KOPT-K1 (cell line): ENCODE measurements around the gene RGS2.

Source experiments
- H3K27ac ChIP-seq: fragments of 200-600 bp; sonication (generic); 2 replicates; pipeline ENCODE4 v1.5.1; 2016; ENCODE audit warnings: antibody characterized with exemption, mild to moderate bottlenecking, low read depth, low read length; ENCODE audit not compliant: poor library complexity, severe bottlenecking
- H3K36me3 ChIP-seq: fragments of 200-600 bp; sonication (generic); 2 replicates; pipeline ENCODE4 v1.5.1; 2017; ENCODE audit warnings: antibody characterized with exemption, mild to moderate bottlenecking, low read length, moderate library complexity; ENCODE audit not compliant: insufficient read depth
- H3K9me3 ChIP-seq: fragments of 200-600 bp; sonication (generic); 2 replicates; pipeline ENCODE4 v1.5.1; 2017; ENCODE audit warnings: antibody characterized with exemption, low read length, mild to moderate bottlenecking; ENCODE audit not compliant: insufficient read depth, poor library complexity, severe bottlenecking

RGS2 gene

DNA sequence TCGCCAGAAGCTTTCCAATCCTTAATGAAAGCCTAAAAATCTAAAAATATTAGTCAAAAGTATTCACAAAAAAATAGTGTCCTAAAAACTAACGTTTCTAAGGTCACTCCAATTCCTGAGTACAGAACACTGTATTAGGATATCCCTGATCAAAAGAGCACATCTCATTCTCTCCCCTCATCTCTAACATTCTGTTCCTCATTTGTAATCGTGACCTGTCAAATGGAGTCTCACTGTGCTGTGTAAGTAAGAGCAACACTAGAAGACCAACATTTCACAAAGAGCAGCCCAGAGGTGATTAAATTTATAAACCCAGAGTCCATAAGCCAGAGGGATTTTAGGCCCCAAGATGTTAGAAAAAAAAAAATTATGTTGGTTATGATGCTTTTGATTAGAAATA is 26.3 kb downstream of the RGS2 start:
- Histone ChIP-seq H3K9me3 (no peaks in the 10 kb centered on the region), H3K36me3 (no peaks in the 10 kb centered on the region), H3K27ac (no peak overlapping the region)

DNA sequence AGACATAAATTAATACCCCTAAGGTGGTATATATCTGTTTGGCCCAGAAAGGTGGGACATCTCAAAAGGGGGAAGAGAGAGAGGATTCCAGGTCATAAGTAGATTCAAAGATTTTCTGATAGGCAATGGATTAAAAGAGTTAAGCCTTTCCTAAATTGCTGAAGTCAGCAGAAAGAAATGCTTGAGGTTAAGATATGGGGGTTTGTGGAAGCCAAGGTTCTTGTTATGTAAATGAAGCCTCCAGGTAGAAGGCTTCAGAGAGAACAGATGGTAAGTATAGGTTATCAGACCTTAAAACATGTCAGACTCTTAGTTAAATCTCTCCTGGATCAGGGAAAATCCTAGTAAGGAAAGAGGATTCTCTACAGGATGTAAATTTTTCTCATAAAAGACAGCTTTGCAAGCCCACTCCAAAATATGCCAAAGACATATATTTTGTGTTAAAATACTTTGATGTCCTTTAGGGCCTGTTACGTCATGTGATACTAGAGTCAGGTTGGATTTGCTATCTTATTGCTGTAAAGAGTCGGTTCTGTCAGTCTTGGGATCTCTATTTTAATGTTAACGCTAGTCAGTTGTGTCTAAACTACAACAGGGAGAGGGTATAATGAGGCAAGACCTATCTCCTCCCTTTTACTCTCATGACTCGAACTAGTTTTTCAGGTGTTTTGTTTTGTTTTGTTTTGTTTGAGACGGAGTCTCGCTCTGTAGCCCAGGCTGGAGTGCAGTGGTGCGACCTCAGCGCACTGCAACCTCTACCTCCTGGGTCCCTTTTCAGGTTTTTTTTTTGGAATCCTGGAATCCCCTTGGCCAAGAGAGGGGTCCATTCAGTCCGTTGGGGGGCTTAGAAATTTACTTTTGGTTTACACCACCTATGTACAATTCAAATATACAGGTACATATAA is 30.6 kb downstream of the RGS2 start:
- Histone ChIP-seq H3K36me3 (no peaks in the 10 kb centered on the region), H3K27ac (no peak overlapping the region), H3K9me3 (no peaks in the 10 kb centered on the region)

DNA sequence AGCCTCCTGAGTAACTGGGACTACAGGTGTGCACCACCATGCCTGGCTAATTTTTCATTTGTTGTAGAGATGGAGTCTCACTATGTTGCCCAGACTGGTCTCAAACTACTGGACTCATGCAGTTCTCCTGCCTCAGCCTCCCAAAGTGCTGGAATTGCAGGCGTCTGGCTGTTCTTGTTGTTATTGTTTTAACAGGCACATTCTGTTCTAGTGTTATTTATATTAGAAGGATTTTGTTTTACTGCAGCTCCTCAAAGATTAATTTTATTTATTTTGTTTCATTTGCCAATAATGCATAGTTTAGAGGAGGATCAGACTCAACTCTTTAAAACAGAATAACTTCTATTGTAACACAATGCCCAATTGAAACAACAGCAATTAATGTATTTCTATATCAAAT is 35.5 kb downstream of the RGS2 start:
- H3K27ac ChIP-seq: no peak overlapping the region
- no peaks in the 10 kb centered on the region for H3K36me3 ChIP-seq
- no peaks in the 10 kb centered on the region for H3K9me3 ChIP-seq

DNA sequence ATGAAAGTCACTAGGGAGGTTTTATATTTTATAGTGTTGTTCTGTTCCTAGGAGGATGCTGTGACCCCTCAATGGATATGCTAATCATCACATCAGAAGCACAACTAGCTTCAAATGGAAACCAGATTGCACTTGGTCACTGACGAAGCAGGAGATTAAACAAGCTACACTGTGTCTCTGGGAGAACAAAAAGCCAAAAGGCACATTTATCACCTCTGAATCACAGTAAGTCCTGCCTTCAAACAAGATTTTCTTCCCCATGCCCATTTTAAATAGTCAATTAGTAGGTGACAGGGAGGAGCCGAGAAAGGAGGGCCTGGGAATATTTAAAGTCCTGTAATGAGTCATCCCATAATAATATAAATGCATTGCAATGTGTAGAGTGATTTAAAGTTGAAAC is 38.1 kb downstream of the RGS2 start:
- no peak overlapping the region for H3K27ac ChIP-seq
- H3K9me3 ChIP-seq: no peaks in the 10 kb centered on the region
- no peaks in the 10 kb centered on the region for H3K36me3 ChIP-seq

DNA sequence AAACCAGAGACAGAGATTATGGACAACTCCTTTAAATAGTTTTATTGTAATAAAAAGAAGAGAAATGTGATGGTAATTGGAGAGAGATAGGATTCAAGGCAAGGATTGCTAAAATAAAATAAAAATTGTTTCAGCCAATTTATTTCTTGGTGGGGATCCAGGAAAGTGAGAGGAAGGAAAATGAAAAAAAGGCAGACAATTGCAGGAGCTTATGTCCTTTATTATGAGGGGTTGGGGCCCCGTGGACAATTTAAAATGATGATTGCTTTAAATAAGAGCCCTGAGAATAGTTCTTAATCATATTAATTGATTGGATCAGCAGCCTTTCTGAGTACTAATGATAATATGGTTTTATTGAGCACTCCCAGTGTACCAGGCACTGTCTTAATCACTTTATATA is 40.2 kb downstream of the RGS2 start:
- Histone ChIP-seq H3K9me3 (no peaks in the 10 kb centered on the region), H3K27ac (no peak overlapping the region), H3K36me3 (no peaks in the 10 kb centered on the region)

DNA sequence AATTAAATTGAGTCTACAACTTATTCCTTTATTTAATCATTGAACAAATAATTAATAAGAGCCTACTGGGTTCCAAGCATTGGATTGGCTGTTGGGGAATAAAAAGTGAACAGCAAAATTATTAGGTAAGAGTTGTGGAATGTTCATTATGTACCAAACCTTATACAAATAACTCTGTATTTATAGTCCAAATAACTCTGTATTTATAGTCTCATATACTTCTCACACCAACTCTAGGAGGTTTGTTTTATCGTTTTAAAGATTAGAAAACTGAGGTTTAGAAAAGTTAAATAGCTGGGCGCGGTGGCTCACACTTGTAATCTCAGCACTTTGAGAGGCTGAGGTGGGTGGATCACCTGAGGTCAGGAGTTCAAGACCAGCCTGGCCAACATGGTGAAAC is 40.6 kb downstream of the RGS2 start:
- H3K9me3 ChIP-seq: no peaks in the 10 kb centered on the region
- no peak overlapping the region for H3K27ac ChIP-seq
- H3K36me3 ChIP-seq: no peaks in the 10 kb centered on the region

DNA sequence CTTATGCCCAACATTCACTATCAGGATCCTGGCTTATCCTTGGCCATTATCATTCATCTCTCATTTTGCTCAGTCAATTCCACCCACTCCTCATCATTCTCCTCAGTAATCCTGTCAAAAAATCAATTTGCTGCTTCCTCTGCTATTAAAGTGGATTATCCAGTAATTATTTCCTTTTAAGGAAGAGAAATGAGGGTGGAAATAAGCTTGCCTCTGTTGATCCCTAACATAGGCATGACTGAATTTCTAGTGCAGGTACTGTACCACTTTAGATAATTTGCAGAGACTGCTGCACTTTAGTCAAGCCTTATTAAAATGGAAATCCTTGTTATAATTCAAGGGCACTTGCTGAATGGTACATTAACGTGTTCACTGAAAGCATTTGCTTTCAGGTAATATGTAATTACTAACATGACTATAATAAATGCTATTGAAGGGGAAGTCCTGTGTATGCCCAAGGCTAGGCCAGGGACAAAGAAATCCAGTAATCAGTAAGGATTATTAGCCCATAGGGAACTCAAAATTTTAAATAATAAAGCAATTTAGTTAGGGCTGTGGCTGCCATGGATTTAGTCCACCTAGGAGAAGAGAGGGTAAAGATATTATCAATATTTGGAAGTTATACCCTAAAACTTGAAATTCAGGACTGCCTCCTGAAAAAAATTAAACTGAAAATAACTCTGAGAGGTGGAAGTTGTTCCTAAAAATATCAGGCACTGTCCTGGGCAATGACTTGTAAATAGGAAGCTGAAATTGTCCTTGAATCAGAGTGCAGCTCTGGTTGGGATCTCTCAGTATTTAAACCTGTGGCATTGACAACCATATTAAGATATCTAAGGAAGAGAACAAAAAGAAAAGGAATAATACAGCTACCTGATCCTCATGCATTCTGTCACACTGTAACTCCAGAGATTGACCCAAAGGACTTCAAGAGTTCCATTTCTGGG is 43.4 kb downstream of the RGS2 start:
- H3K36me3 ChIP-seq: no peaks in the 10 kb centered on the region
- no peaks in the 10 kb centered on the region for H3K9me3 ChIP-seq
- no peak overlapping the region for H3K27ac ChIP-seq

DNA sequence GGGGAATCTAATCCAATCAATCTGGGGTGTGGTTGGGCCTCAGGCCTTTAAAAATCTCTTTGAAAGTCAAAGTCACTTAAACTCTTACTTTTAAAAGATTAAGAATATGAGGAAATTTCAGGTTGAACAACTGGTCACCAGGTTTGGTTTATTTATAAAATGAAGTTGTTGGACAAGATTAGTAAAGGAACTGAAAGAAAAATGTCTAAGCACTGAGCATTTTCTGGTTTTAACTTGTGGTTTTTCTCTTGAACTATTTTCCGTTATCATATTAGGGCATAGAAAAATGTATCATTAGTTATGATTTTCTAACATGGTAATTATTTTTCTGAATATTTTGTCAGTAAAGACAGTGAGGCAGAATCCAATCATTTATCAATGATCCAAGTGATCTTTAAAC is 49.6 kb downstream of the RGS2 start:
- Histone ChIP-seq H3K36me3 (no peaks in the 10 kb centered on the region), H3K9me3 (no peaks in the 10 kb centered on the region)

DNA sequence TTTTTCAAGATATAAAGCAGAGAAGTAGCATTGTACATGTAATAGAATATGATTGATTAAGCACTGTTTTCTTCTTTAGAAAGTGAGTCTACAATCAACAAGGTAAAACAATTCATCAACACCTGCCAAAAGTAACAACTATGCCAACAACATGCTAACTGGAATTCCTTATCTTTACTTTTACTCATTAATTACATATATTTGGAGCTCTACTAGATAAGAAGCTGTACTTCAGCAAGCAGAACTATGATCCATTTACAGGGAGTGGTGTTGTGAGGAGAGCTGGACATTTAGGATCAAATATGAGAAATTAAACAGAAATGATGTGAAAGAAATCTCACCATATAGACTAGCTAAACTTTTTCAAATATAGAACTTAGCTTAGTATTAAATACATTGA is 51.0 kb downstream of the RGS2 start:
- Histone ChIP-seq H3K27ac (no peak overlapping the region), H3K9me3 (no peaks in the 10 kb centered on the region), H3K36me3 (no peaks in the 10 kb centered on the region)

More for the DNA sequence above, 49.6 kb downstream of the RGS2 start:
- H3K27ac ChIP-seq: no peak overlapping the region

DNA sequence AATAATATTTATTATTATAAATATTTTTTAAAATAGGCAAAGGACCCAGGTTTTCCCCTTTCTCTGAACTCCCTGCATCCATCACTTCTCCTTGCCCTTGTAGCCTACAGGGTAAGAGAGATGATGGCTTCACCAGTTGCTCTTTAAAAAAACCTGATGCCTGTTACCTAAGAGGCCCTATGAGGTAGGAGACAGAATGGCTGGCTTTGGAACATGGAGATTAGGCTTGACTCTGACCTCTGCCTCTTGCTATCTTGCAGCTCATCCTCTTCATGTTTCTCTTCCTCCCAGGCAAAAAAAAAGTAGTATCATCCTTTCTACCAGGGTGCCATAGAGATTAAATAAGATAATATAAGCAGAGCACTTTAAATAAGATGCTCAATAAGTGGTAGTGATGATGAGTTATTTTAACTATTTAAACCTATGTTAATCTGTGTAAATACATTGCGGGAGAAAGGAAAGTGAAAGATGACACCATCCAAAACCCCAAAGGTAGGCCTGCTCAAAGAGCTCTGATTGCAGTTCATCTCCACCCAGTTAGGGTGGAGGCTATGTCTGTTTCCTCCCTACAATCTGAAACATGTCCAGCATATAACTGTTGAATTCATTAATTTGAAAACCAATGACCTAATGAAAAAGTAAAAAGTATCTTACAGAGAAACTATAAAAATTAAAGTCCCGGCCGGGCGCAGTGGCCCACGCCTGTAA is 51.8 kb downstream of the RGS2 start:
- Histone ChIP-seq H3K9me3 (no peaks in the 10 kb centered on the region), H3K27ac (no peak overlapping the region)

DNA sequence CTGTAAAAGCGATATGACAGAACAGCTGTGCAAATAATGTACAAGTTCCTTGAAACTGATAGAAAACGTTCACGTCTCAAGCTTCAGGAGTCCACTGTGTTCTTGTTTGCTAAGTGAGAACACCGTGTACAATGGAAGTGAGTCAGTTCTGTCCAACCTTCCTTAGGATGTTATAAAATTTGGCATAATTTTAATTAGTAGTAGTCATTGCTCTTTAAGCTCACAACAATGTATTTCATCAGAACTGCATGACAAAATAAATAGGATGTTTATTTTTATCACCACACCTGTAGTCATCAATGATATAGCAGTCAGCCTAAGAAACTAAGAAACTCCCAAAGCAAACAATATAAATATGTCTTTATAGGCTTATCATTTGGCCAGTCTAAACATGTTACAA is 53.0 kb downstream of the RGS2 start:
- Histone ChIP-seq H3K36me3 (no peaks in the 10 kb centered on the region), H3K27ac (no peak overlapping the region), H3K9me3 (no peaks in the 10 kb centered on the region)

More for the DNA sequence above, 51.8 kb downstream of the RGS2 start:
- no peaks in the 10 kb centered on the region for H3K36me3 ChIP-seq
